ENCODE measurements around the gene LDAH. TPM values are rescaled to one million over a fixed set of nuclear protein-coding genes. Genes with fewer than 3 reads are reported as not detected.

The LDAH gene
- total RNA-seq, 1 experiment from 2014 or later = 17.2 TPM

DNA sequence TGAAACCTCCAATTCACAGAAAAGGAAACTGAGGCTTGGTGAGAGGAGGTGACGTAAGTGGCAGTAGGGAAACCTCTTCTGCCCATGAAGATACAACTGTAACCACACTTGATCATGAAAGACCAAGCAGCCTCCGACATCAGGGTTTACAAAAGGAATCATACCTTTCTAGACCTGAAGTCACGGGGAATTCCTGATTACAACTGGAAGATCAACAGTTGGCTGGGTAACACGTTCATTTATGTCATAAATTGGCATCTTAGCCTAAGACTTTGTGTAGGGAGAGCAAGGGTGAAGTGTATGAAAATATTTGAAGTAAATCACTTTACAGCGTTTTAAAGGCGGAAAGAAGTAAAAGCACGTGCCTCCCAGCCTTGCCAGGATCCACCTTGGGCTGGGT, 172.9 kb downstream of the LDAH start:
- Histone ChIP-seq H3K9me3 (ENCODE audit: control insufficient read depth, insufficient read depth, low read depth, low read length) (no peaks in the 10 kb centered on the region), H3K27me3 (ENCODE audit: control insufficient read depth, insufficient read depth, low read length) (no peaks in the 10 kb centered on the region), H3K4me3 (ENCODE audit: low read depth in 2 of 2, low read length in 2 of 2) (peak overlapping the region; percentile 87 to 93), H3K36me3 (ENCODE audit: control insufficient read depth, insufficient read depth, low read length) (no peaks in the 10 kb centered on the region), H3K27ac (ENCODE audit: low read length) (peak overlapping the region; percentile 78), H3K4me1 (ENCODE audit: control insufficient read depth, insufficient read depth, low read length) (peaks cover 9% of the 10 kb centered on the region)
- ChIA-PET CTCF (interaction anchor here (1.0 kb wide), 1 partner anchor 164 kb away, joined by 3 read pairs; no protein-coding TSS in a partner anchor), POLR2A (no interaction called here)
- in situ Hi-C loops (cut with HindIII; ENCODE audit: low pct_unique_long_range_greater_than_20kb, low sequenced_read_pairs) (loop anchor here (25.0 kb wide), 1 partner anchor 213 kb away; the partner anchor contains the start of gene RHOB), intact Hi-C loops (cut with micrococcal nuclease; ENCODE audit: unreplicated experiment) (loop anchor here (5.0 kb wide), 1 partner anchor 208 kb away; no protein-coding TSS in a partner anchor)
- DNase-seq (ENCODE audit: low read depth, low spot score) = no peak
- no peak for TF ChIP-seq SIN3A (IDR thresholded peaks at IDR 0.05; ENCODE audit: borderline replicate concordance, insufficient read depth, low read depth, low read length)
- TF ChIP-seq, protein P1, sequence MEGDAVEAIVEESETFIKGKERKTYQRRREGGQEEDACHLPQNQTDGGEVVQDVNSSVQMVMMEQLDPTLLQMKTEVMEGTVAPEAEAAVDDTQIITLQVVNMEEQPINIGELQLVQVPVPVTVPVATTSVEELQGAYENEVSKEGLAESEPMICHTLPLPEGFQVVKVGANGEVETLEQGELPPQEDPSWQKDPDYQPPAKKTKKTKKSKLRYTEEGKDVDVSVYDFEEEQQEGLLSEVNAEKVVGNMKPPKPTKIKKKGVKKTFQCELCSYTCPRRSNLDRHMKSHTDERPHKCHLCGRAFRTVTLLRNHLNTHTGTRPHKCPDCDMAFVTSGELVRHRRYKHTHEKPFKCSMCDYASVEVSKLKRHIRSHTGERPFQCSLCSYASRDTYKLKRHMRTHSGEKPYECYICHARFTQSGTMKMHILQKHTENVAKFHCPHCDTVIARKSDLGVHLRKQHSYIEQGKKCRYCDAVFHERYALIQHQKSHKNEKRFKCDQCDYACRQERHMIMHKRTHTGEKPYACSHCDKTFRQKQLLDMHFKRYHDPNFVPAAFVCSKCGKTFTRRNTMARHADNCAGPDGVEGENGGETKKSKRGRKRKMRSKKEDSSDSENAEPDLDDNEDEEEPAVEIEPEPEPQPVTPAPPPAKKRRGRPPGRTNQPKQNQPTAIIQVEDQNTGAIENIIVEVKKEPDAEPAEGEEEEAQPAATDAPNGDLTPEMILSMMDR (IDR thresholded peaks at IDR 0.05) = no peak
- TF ChIP-seq POLR2AphosphoS5 (IDR thresholded peaks at IDR 0.05; ENCODE audit: low read depth, low read length) = no peak
- TF ChIP-seq TCF7L2 (IDR thresholded peaks at IDR 0.05; ENCODE audit: low read depth, low read length) = no peak
- TF ChIP-seq, protein P2, sequence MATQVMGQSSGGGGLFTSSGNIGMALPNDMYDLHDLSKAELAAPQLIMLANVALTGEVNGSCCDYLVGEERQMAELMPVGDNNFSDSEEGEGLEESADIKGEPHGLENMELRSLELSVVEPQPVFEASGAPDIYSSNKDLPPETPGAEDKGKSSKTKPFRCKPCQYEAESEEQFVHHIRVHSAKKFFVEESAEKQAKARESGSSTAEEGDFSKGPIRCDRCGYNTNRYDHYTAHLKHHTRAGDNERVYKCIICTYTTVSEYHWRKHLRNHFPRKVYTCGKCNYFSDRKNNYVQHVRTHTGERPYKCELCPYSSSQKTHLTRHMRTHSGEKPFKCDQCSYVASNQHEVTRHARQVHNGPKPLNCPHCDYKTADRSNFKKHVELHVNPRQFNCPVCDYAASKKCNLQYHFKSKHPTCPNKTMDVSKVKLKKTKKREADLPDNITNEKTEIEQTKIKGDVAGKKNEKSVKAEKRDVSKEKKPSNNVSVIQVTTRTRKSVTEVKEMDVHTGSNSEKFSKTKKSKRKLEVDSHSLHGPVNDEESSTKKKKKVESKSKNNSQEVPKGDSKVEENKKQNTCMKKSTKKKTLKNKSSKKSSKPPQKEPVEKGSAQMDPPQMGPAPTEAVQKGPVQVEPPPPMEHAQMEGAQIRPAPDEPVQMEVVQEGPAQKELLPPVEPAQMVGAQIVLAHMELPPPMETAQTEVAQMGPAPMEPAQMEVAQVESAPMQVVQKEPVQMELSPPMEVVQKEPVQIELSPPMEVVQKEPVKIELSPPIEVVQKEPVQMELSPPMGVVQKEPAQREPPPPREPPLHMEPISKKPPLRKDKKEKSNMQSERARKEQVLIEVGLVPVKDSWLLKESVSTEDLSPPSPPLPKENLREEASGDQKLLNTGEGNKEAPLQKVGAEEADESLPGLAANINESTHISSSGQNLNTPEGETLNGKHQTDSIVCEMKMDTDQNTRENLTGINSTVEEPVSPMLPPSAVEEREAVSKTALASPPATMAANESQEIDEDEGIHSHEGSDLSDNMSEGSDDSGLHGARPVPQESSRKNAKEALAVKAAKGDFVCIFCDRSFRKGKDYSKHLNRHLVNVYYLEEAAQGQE (IDR thresholded peaks at IDR 0.05; ENCODE audit: insufficient read depth in 1 of 2, low read depth in 2 of 2, low read length in 1 of 2) = no peak
- no peak for ATAC-seq
- no TSS peak for BruUV-seq (replicated peaks)

DNA sequence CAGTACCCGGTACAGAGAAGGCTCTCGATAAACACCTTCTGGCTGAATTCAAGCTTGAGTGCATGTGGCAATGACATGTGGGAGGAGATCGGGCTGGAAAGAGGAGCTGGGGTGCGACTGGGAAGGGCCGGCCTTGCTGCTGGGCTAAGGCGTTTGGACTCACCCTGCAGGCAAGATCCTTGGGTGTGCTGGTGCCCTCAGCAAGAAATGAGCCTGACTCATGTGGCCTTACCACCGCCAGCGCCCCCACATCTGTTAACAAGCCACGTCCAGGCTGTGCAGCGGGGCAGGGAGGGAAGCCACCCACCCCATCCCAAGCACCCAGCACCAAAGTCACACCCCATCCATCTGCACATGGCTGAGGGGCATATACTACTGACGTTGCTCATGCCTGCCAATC, 173.3 kb downstream of the LDAH start:
- Histone ChIP-seq H3K4me1 (ENCODE audit: control insufficient read depth, insufficient read depth, low read length) (peaks cover 9% of the 10 kb centered on the region), H3K27me3 (ENCODE audit: control insufficient read depth, insufficient read depth, low read length) (no peaks in the 10 kb centered on the region), H3K4me3 (ENCODE audit: low read depth in 2 of 2, low read length in 2 of 2) (peak overlapping the region; percentile 87 to 93; a peak in 3 of 4 replicates), H3K27ac (ENCODE audit: low read length) (peak overlapping the region; percentile 78), H3K9me3 (ENCODE audit: control insufficient read depth, insufficient read depth, low read depth, low read length) (no peaks in the 10 kb centered on the region), H3K36me3 (ENCODE audit: control insufficient read depth, insufficient read depth, low read length) (no peaks in the 10 kb centered on the region)
- TF ChIP-seq, protein P2 (IDR thresholded peaks at IDR 0.05; ENCODE audit: insufficient read depth in 1 of 2, low read depth in 2 of 2, low read length in 1 of 2) = no peak
- no peak for ATAC-seq
- ChIA-PET POLR2A (no interaction called here), CTCF (no interaction called here)
- intact Hi-C loops (cut with micrococcal nuclease; ENCODE audit: unreplicated experiment) = no loop called here
- BruUV-seq (replicated peaks) = no TSS peak
- in situ Hi-C loops (cut with HindIII; ENCODE audit: low pct_unique_long_range_greater_than_20kb, low sequenced_read_pairs) = loop anchor here (25.0 kb wide), 1 partner anchor 212 kb away; the partner anchor contains the start of gene RHOB
- DNase-seq (ENCODE audit: low read depth, low spot score) = no peak

Data from Panc1 (cell line).